GM12875 (cell line): ENCODE data around the gene ZNF292.
A peak's percentile ranks its signal among the peaks of the same experiment; 100 is the strongest.

ENCODE experiments used
- H3K4me3 ChIP-seq: one replicate; pipeline ENCODE4 v1.5.1; 2011; ENCODE audit warnings: low read depth, low read length, control low read depth
- TF ChIP-seq, protein P1 (sequence below): IDR thresholded peaks from 2 replicates; pipeline ENCODE4 v1.5.1; 2011; ENCODE audit warnings: low read depth, mild to moderate bottlenecking, control low read depth, inconsistent platforms, low read length, moderate library complexity, borderline replicate concordance; ENCODE audit not compliant: insufficient read depth

ZNF292 gene

DNA sequence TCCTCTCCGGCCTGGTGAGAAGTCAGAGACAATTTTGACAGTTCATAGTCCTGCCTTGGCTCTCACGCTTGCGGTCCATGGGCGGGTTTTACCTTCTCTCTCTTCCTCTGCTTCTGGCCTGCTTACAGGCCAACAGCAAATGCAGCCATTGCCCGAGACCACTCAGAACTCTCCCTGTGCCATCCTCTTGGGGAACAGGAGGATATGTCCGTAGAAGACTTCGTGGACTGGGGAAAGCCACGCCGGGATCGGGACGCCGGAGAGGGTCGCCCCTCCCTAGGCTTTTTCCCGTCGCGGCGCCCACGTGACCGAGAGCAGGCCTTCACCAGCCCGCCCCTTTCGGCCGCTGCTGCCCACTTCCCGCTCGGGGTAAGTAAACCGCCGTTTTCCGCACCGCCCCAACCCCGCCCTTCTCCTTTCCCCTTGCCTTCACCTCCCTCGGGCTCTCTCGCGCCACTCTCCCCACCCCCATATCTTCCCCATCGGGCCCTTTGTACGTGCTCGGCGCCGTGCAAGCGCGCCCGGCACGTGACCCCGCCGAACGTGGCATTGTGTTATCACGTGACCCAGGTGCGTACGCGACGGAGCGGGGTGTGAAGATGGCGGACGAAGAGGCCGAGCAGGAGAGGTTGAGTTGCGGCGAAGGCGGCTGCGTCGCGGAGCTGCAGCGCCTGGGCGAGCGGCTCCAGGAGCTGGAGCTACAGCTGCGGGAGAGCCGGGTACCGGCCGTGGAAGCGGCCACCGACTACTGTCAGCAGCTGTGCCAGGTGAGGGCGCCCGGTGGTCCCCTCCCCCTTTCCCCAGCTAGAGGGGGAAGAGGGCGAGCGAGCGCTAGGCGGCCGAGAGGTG lies at the start of gene ZNF292:
Gene ZNF292, plus strand, starts transcription at position 573 of the 849 bp plus-strand sequence. Its CDS starts 27 bp downstream, at position 600.
- TF ChIP-seq, protein P1, sequence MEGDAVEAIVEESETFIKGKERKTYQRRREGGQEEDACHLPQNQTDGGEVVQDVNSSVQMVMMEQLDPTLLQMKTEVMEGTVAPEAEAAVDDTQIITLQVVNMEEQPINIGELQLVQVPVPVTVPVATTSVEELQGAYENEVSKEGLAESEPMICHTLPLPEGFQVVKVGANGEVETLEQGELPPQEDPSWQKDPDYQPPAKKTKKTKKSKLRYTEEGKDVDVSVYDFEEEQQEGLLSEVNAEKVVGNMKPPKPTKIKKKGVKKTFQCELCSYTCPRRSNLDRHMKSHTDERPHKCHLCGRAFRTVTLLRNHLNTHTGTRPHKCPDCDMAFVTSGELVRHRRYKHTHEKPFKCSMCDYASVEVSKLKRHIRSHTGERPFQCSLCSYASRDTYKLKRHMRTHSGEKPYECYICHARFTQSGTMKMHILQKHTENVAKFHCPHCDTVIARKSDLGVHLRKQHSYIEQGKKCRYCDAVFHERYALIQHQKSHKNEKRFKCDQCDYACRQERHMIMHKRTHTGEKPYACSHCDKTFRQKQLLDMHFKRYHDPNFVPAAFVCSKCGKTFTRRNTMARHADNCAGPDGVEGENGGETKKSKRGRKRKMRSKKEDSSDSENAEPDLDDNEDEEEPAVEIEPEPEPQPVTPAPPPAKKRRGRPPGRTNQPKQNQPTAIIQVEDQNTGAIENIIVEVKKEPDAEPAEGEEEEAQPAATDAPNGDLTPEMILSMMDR: no peak
- H3K4me3 ChIP-seq: peak within 1 kb of the TSS; percentile 93

DNA sequence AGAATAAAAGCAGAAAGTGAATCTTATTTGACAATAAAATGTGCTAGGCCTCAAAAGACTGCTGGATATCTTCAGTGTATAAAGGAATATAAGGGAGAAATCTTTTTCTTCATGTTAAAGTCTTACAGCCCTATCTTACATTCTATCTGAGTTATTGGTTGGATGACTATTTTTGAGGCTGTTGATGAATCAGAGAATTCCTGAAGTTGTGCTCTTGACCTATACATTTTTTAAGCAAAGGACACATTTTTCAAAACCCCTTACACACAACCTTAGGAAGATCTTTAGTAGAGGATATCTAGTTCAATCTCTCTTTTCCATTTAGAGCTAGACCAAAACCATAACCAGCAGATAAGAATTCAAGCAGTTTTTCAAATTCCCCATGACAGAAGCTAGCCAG lies 49.5 kb upstream of the ZNF292 start:
- H3K4me3 ChIP-seq: no peak overlapping the region
- TF ChIP-seq, protein P1: no peak

DNA sequence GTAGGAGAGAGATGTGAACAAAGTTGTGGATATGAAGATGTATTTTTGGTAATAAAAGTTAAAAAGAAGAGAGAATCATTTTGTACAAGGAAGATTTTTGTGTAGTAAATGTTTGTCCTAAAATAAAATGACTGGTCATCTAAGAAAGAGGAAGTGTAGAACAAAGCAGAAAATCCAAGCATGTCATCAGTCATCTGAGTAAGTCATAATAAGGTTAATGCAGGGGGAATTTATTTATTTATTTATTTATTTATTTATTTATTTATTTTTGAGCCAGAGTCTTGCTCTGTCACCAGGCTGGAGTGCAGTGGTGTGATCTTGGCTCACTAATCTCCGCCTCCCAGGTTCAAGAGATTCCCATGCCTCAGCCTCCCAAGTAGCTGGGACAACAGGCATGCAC lies 44.7 kb upstream of the ZNF292 start:
- H3K4me3 ChIP-seq: no peak overlapping the region
- TF ChIP-seq, protein P1: no peak

DNA sequence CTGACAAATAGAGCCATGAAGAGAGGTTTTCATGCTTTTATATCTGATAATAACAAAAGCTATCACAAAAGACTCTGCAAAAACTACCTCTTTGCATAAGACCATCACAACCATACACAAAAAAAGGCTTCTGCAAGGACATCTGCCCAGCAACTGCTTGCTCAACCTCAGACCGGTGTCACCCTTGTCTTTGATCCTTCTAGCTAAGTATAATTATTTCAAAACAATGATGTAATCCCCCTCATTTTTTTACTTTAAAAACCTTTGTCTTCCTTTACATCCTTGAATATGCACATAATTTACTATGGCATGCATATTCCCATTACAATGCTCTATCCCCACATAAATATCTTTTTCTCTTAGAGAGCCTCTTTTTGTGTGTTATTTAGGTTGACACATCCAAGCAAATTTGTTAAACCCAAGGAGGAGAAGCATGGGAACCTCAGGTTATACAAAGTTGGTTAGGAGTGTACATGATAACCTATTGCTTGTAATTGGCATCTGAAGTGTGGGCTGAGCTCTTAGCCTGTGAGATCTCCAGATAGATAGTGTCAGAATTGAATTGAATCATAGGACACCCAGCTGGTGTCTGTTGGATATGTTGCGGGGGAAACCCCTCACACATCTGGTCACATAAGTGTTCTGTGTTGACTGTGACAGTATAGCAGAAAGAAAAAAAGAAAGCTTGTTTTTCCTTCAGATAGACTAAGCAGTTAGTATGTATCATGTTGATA lies 39.8 kb upstream of the ZNF292 start:
- no peak overlapping the region for H3K4me3 ChIP-seq
- TF ChIP-seq, protein P1: no peak

DNA sequence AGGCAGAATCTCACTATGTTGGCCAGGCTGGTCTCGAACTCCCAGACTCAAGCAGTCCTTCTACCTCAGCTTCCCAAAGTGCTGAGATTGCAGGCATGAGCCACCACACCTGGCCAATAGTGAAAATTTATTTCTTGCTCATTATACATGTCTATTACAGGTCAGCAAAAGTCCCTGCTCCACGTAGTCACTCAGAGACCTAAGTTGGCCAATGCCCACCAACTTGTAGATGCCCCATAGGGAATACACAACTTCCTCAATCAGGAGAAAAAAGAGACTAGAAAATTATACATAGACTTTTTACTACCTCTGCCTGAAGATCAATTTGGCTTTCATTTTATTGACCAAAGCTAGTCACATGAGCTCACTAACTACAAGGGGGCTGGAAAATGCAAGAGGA lies 38.4 kb upstream of the ZNF292 start:
- TF ChIP-seq, protein P1: no peak
- H3K4me3 ChIP-seq: no peak overlapping the region

DNA sequence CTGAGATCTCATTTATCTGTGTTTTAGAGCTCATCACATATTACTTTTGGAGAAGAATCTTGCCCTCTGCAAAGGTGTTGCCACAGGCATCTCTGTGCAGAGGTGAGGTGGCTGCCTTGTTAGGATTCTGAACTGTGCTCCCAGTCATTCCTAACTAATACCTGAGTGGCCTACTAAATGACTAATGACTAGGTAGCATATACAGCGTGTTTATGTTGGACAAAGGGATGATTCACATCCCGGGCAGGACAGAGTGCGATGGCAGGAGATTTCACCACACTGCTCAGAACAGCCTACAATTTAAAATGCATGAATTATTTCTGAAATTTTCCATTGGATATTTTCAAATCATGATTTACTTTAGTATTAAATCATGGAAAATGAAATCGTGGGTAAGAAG lies 37.3 kb upstream of the ZNF292 start:
- TF ChIP-seq, protein P1: no peak

More for the DNA sequence above, 37.3 kb upstream of the ZNF292 start:
- no peak overlapping the region for H3K4me3 ChIP-seq
